ENCODE data around the gene CYBRD1.
A peak's percentile ranks its signal among the peaks of the same experiment; 100 is the strongest.
"Not testable (repeated sequence)": the region's sequence is repeated elsewhere in the genome, so short reads cannot be mapped to it uniquely, and the experiment has no call there.

The CYBRD1 gene

DNA sequence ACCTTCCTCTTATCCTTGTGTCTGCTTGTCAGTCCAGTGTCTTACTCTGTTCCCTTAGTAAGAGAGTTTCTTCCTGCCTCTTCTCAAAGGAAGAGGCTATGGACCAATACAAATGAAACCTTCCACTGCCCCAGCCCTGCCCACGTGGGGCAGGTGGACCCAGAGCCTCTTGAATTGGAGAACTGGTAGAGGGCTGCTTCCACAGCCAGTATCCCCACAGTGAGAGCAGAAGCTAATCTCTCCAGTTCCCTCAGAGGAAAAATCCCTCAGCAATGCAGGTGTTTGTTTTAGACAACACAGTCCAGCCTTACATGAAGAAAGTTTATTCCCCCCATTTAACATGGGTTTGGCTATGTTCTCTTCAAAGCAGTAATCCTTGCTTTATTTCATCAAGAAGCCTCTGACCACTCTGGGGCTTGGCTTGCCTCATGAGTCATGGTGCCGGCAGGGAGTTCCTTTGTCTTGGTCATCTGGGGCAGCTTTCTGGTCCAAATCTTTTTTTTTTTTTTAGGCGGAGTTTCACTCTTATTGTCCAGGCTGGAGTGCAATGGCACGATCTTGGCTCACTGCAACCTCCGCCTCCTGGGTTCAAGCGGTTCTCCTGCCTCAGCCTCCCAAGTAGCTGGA is 6.5 kb upstream of the CYBRD1 start:
- DNase-seq (ENCODE audit: low spot score) = no peak

DNA sequence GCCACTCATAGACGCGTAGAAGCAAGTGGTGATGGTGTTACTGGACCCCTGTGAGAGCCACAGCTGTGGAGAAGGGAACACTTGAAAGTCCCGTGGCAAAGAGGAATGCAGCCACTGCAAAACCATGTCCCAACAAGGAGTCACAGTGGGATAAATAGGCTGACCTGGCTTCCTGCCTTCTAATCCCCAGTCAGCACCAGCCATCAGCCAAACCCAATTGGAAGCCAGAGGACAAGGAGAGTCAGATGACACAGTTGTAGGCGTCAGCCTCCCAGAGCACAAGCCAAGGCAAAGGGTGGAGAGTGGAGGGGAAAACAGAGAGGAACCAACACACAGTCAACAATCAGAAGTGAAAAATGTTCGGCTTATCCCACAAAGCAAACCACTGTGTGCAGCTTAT is 5.5 kb upstream of the CYBRD1 start:
- no peak for DNase-seq (ENCODE audit: low spot score)

DNA sequence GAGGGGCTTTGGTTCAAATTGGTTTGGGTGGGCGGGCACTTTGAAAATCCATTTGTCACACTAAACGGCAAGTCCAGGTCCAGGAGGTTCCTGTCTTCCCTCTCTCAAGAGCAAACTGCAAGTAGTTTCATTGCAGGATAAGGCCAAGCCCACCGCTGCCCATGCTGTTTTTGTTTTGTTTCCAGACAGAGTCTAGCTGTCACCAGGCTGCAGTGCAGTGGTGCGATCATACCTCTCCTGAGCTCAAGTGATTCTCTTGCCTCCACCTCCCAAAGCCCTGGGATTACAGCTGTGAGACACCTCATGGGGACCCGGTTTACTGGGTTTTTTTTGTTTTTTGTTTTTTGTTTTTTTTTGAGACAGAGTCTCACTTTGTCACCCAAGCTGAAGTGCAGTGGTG is 1.8 kb upstream of the CYBRD1 start:
- no peak for DNase-seq (ENCODE audit: low spot score)

DNA sequence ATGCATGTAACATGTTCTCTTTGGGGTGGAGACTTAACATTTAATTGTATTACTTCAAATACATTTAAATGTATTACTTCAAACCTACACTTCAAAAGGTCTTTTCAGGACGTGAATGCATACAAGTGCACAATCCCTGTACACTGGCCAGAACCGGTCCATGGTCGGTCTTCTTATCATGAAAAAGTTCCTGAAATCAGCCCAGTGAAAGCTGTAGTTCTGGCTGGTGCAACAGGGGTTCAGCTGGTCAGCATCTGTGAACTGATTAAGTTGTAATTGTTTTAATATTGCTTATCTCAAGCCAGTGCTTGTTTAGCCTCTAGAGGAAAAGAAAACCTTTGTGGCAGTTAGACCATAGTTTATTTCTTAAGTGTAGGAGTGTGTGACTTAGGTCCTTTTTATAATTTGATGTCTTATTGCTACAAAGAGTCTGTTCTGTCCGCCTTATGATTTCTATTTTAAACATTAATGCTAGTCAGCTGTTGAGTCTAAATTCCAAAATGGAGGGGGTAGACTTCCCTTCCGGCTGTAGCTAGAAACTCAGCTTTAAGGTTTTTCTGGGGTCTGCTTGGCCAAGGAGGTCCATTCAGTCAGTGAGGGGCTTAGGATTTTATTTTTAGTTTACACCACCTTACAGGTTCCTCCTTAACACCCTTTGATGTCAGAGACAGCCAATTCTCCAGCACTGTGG is 768 bp upstream of the CYBRD1 start:
- DNase-seq (ENCODE audit: low spot score) = peak; percentile 26

DNA sequence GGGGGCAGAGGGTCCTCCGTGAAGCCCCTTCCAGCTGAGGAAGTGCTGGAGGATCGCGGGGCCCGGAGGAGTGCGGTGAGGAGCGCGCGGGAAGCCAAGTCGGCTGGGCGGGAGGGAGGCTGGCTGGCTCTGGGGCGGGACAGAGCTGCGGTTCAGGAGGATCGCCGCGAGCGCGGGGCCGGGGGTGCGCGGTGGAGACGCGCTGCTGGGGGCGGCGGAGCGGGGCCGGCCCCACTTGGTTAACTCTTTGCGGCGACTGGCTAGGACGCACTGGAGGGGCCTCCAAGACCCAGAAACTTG is 464 bp downstream of the CYBRD1 start:
- DNase-seq (ENCODE audit: low spot score) = peak; percentile 32

DNA sequence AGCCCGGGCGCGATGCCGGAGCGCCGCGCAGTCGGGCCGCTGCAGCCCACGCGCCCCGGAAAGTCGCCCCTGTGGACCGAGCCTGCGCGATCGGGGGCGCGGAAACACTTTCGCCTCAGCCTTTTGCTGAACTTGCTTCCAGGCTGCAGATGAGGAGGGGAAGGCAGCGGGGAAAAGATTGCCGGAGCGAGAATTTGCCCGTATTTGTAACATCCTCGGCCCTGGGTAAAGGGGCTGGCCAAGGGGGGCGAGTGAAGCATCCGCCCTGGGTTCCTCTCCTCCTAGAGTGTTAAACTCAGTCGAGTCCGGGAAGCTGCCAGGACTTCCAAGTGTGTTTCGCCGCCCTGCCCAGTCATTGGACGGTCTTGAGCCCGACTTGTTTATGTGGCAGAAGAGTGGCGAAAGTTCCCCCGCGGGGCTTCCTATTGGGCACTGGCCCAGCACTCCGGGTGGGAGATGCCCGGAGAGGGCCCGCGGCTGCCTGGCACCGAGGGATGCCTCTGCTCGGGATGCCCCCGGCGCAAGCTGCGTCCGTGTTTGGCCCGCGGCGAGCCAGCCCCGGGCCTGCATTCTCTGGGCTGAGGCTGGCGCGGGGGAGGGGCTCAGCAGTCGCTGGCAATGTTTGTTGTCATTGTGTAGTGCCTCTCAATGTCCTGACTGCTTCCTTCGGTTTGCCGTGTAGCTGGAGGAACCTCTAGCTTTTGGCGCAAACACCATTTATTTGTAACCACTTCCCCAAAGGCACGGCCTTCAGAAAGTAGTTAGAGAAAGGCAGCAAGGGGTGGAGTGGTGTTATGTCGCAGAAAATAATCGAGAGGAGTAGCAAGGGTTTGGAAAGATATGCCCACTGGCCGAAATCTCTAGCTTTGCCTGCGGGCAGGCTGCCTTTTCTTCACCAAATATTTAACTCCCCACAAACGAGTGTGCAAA is 1.1 kb downstream of the CYBRD1 start:
- peak; percentile 41 for DNase-seq (ENCODE audit: low spot score)

DNA sequence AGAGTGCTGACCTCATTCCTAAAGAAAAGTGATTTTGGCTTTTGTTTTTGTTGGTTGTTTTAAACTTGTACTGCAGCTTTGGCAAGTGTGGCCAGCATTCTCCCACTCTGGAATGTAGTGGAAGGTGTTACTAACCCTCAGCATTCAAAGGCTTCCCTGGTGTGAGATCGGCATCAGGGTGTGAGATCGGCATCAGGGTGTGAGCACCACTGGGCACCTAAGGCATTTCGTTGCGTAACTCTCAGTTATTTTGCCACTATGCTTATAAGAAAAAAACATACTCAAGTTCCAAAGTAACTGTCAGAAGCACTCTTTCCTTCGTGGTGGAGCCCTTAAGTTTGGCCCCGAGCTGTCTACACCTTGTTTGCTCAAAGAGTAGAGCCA is 1.7 kb downstream of the CYBRD1 start:
- peak; percentile 15 for DNase-seq (ENCODE audit: low spot score)

DNA sequence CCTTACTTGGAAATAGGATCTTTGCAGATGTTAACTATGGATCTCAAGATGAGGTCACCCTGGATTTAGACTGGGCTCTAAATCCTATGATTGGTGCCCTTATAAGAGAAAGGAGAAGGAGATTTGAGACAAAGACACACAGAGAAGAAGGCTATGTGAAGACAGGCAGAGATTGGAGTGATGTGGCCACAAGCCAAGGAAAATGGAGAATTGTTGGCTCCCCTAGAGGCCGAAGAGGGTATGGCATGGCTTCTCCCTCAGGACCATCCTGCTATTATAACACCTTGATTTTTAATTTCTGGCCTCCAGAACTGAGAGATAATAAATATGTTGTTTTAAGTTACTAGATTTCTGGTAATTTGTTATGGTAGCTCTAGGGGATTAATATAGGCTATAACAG is 7.6 kb downstream of the CYBRD1 start:
- DNase-seq (ENCODE audit: low spot score) = peak; percentile 64

DNA sequence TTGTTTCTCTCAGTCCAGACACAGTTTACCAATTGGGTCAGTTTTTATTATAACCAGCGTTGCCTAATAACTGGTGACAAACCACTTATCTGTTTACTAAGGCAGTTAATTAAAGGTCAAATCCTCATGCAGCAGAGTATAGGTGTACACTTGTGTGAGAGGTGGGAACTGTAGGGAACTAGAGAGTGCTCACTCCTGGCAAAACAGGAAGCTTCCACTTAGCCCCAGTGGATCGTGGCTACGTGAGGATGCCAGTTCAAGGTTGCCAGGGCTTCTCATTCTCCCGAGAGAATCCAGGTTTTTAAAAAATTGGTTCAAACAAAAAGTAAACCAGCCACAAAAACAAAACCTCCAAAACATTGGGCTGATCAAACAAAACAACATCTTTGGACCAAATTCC is 8.1 kb downstream of the CYBRD1 start:
- DNase-seq (ENCODE audit: low spot score) = no peak

DNA sequence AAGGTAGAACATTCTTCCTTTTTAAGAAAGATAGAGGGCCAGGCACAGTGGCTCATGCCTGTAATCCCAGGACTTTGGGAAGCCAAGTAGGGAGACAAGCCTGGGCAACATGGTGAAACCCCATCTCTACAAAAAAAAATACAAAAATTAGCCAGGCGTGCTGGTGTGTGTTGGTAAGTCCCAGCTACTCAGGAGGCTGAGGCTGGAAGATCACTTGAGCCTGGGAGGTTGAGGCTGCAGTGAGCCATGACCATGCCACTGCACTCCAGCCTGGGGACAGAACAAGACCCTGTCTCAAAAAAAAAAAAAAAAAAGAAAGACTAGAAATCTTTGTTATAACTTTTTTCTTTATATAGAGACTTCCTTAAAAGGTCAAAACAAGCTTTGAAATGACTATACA is 8.6 kb downstream of the CYBRD1 start:
- DNase-seq (ENCODE audit: low spot score) = not testable (repeated sequence)

DNA sequence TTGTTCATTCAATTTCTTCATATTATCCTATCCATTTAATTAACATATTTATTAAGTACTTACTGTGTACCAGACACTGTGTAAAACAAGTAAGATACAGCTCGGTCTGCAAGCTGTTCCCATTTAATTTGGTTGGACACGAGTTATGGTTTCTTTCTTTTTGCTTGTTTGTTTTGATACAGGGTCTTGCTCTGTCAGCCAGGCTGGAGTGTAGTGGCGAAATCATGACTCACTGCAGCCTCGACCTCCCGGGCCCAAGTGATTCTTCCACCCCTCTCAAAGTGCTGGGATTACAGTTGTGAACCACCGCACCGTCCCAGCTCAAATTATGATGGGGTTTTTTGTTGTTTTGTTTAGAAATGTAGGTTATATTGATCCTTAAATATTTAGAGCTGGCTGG is 9.0 kb downstream of the CYBRD1 start:
- DNase-seq (ENCODE audit: low spot score) = no peak

DNA sequence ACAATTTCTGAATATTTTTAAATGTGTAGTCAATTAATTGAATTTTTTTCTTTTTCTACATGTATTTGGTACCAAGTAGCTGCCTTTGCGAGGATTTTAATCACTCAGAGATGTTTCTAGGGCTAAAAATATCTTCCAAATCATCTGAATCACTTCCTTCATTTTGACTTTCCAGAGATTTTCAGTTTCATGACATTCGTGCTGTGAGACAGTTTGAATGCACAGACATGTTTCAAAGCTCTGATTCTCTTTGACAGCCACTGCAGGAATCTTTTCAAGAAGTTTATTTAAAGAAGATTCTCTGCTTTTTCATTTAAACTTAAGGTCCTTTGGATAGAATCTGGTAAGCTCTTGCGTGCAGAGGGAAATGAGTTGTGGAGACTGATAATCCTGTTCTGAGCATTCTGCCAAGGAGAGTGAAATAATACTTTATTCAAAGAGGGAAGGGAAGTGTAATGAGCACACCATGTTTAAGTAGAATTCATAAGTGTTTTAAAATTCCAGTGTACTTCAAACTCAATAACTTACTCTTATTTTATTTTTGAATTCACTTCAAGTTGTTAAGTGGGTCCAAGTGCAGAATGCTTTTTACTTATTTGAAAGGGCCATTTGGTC is 9.7 kb downstream of the CYBRD1 start:
- no peak for DNase-seq (ENCODE audit: low spot score)

DNA sequence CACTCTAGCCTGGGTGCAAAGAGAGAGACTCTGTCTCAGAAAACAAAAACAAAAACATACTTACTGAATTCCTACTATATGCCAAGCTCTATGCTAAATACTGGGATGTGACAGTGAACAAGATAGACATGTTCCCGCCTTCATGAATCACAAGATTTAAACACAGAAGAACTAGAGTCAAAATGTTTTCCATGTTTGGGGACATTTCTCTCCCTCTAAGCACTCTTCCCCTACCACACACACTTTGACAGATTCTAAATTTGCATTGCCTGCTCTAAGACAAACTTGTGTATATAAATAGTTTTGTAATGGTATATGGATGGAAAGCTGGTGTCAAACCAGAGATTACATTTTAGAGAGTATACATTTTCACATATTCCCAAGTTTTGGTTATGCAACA is 11.1 kb downstream of the CYBRD1 start:
- DNase-seq (ENCODE audit: low spot score) = no peak

DNA sequence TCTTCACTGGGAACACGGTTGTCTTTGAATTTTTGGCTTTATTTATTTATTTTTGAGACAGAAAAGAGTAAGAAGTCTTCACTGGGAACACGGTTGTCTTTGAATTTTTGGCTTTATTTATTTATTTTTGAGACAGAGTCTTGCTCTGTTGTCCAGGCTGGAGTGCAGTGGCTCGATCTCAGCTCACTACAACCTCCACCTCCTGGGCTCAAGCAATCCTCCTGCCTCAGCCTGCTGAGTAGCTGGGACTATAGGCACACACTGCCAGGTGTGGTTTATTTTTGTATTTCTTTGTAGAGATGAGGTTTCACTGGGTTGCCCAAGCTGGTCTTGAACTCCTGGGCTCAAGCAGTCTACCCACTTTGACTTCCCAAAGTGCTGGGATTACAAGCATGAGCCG is 13.3 kb downstream of the CYBRD1 start:
- not testable (repeated sequence) for DNase-seq (ENCODE audit: low spot score)

DNA sequence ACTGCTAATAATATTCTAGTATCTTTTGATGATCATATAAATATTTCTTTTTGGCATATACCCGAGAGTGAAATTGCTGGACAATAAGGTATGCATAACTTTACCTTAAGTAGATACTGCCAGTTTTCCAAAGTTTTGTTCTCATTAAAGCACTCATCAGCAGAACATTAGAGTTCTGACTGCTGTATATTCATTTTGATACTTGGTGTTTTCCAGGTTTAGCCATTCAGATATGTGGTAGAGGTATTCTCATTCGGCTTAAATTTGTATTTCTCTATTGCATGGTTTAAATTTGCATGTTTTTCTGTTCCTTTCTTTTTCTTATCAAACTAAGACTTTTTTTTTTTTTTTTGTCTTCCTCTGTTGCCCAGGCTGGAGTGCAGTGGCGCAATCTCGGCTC is 18.2 kb downstream of the CYBRD1 start:
- DNase-seq (ENCODE audit: low spot score) = no peak

DNA sequence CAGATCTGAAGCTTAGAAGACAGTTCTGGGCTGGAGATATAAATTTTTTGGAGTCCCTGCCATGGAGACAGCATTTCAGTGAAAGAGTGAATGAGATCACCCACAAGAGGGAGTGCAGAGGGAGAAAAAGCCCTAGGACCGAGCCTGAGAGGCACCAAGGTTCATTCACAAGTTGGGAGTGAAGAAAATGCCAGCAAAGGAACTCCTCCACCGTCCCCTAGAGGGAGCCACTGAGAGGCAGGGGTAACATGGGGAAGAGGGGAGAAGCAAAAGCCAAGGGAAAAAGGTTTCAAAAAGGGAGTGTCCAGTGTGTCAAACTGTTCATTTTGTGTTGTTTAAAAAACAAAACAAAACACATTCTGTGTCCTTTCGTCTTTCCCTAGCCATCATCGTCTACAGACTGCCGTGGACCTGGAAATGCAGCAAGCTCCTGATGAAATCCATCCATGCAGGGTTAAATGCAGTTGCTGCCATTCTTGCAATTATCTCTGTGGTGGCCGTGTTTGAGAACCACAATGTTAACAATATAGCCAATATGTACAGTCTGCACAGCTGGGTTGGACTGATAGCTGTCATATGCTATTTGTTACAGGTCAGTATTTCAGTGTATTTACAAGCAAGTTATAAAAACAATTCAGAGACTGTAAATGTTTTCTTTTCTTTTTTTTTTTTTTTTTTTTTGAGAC is 19.1 kb downstream of the CYBRD1 start:
- DNase-seq (ENCODE audit: low spot score) = peak; percentile 66

DNA sequence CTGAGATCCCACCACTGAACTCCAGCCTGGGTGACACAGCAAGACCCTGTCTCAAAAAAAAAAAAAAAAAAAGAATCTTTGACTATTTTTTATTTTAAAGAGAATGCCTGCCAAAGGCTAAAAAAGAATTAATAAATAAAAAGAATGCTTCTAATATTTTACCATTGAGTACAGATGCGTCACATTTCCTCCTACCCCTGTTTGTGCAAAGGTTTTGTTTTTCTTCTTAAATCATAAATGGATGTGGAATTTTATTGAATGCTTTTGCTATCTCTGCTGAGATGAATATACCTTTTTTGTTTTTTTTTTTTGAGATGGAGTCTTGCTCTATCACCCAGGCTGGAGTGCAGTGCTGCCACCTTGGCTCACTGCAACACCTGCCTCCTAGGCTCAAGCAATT is 22.8 kb downstream of the CYBRD1 start:
- no peak for DNase-seq (ENCODE audit: low spot score)

DNA sequence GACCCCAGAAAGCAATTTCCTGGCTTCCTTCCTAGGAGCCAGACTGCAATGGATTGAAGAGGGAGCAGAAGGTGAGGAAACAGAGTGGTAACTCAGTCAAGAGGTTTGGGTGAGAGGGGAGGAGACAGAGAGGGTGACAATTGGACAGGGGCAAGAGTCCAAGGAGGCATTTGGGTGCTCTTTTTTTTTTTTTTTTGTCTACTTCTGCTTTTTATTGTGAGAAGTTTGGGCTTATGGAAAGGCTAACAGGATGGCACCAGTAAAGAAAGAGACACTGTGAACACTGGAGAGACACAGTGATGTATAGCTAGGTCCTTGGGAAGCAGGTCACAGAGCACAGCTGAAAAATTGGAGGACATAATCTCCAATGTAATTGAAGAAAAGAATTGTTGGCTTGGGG is 25.0 kb downstream of the CYBRD1 start:
- DNase-seq (ENCODE audit: low spot score) = no peak

DNA sequence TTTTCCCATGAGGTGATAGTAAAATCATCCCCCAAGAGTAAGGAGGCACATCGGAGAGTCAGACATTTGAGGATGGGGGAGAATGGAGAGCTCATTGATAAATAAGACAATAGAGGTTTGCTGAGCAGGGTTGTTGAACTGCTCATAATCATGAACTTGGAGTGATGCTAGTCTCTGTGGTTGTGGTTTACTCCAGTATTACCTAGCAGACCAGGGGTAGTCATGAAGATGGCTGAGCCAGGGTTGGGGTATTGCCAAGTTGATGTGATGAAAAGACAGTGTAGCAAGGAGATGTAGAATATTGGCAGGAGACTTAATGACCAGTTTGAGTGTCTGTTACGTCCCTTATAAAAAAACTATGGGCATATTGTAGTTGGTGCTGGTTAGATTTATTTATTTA is 25.4 kb downstream of the CYBRD1 start:
- DNase-seq (ENCODE audit: low spot score) = no peak

DNA sequence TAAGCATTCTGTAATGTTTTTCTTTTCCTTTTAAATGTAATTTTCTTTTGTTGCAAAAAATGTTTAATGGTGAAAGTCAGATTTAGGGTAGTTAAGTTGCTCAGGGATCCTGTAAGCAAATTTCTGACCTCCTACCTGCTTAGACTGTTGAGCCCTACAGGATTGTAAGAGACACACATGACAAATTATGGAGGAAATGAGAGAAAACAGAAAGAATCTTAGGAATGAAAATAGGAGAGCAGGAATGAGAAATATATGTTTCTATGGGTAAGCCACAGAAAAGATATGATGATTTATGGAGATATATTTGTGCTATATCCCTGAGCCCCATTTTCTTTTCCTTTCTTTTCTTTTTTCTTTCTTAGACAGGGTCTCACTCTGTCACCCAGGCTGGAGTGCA is 28.3 kb downstream of the CYBRD1 start:
- no peak for DNase-seq (ENCODE audit: low spot score)

DNA sequence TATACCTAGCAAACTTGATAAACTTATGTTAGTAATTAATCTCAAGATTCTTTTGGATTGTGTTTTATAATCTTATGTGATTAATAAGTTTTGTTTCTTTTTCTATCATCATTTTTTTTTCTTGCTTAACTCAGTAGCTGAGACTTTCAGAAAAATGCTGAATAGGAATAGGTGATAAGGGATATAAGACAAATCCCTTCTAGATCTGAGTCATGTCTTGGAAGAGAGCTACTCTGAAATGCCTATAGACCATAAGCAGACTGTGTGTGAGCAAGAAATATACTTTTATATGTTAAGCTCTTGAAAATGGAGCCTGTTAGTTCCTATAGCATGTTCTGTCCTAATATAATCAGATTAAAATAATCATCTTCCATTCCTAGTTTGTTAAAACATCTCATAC is 29.6 kb downstream of the CYBRD1 start:
- DNase-seq (ENCODE audit: low spot score) = no peak

DNA sequence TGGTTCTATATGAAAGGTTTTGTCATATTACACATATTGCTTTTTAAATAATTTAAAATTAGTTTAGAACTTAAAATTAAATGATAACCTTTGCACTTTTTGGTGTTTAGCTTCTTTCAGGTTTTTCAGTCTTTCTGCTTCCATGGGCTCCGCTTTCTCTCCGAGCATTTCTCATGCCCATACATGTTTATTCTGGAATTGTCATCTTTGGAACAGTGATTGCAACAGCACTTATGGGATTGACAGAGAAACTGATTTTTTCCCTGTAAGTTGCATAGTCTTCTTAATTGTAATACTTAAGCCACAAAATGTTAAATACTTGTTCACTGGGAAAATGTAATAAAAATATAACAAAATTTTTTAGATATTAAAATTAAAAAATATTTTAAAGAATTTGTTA is 31.0 kb downstream of the CYBRD1 start:
- no peak for DNase-seq (ENCODE audit: low spot score)
